Activated T-helper 2 cell treated with anti-CD3 and anti-CD28 coated beads, Interferon-gamma antibody, Interleukin-2, Interleukin-4, amounts not matched to agents 10 μg/mL and 5 μg/mL and 100 μg/mL, durations not matched to agents 14 hours and 24 hours and 36 hours (primary cell): Measurements from ENCODE around the gene INPP1. TPM values are rescaled to one million over a fixed set of nuclear protein-coding genes. Genes with fewer than 3 reads are reported as not detected.
A peak's percentile ranks its signal among the peaks of the same experiment; 100 is the strongest.

Source experiments
- DNase-seq: peaks from one replicate; pipeline ENCODE4 v3.0.0; 2021; ENCODE audit warnings: low spot score
- H3K27ac Mint-ChIP-seq: one replicate; pipeline ENCODE4 v1.8.0; 2021; ENCODE audit warnings: mixed read lengths
- H3K27me3 Mint-ChIP-seq: one replicate; pipeline ENCODE4 v1.8.0; 2021; ENCODE audit warnings: low read depth, mixed read lengths
- H3K36me3 Mint-ChIP-seq: one replicate; pipeline ENCODE4 v1.8.0; 2021; ENCODE audit warnings: low read depth, mixed read lengths
- H3K4me1 Mint-ChIP-seq: one replicate; pipeline ENCODE4 v1.8.0; 2021; ENCODE audit warnings: low read depth, mixed read lengths
- H3K4me3 Mint-ChIP-seq: one replicate; pipeline ENCODE4 v1.8.0; 2021; ENCODE audit warnings: low read depth, mild to moderate bottlenecking, moderate library complexity, mixed read lengths
- H3K9me3 Mint-ChIP-seq: one replicate; pipeline ENCODE4 v1.8.0; 2021; ENCODE audit warnings: mixed read lengths
- intact Hi-C: fragments of 100-400 bp; cut with micrococcal nuclease; formaldehyde crosslinking; loops from one replicate; pipeline ENCODE4 v1.15.1; 2023
- total RNA-seq: library from RNA; stranded (reverse); gene quantifications from 2 replicates; pipeline ENCODE4 v1.2.3, GENCODE V29; 2022

Gene INPP1
- total RNA-seq, 1 donor from 2014 or later, result 12.8 TPM

DNA sequence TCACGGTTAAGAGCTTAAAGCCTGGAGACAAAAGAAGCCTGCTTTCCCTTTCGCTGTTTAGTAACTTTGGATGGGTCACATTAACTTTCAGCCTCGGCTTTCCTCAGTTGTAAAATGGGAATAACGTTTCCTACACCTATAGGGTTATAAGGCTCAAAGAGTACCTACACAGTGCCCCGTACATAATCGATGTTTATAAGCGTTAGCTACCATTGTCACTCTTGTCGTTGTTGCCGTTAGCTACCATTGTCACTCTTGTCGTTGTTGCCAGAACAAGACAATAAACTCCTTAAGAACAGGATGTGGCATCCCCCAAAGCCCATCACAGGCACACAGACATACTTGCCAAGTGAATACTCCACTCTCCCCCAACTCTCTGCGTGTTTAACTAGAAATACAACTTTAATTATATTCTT lies 63.9 kb downstream of the INPP1 start:
- Mint-ChIP-seq H3K27ac (peak overlapping the region; percentile 91), H3K27me3 (no peaks in the 10 kb centered on the region), H3K4me1 (peaks cover 29% of the 10 kb centered on the region), H3K9me3 (no peaks in the 10 kb centered on the region), H3K36me3 (no peaks in the 10 kb centered on the region), H3K4me3 (peak overlapping the region; percentile 79)
- DNase-seq, result peak; percentile 51
- intact Hi-C loops, result loop anchor here (1.0 to 10.0 kb wide), 4 partner anchors 271 to 622 kb away; partner anchors contain the start of genes GLS, ORMDL1, PMS1 and STAT1

DNA sequence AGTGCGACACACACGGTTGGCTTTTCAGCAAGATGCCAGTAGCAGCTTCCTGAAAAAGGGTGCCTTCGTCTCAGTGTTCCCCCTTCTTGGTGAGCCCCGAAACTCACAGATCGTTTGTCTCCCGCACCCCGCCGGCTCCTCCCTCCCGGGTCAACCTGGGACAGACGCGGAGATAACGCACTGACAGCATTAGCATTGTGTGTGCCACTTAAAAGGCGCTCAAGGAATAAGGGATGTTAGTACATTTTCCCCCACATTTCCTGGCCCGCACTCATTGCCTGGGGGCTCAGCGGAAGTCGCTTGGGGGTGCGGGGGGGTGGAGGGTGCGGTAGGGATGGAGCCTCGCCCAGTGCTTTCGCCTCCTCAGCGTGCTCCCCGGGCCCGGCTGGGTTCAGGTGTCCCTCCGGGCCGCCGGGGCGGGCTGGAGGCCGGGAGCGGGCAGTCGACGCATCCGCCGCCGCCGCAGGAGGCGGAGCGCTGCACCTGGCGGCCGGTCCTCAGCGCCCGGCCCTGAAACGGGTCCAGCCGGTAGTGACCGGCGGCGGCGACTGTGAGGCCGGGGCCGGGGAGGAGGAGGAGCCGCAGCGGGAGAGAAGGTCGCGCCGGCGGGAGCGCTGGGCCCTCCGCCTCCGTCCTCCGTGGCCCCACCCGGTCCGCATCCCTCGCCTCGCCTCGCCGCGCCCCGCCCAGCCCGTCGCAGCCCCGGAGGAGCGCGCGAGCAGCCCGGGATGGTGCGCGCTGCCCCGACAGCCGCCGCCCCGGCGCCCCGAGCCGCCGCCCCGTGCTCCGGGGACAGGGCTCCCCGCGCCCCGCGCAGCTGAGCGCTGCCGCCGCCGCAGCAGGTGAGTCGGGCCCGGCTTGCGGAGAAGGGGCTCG lies 64.5 kb downstream of the INPP1 start, which contains the start of gene MFSD6:
MFSD6 (plus strand) TSS at position 694 of the 876 bp plus-strand sequence. CDS start 27,675 bp downstream, outside the sequence.
- Mint-ChIP-seq H3K36me3 (peaks cover 5% of the 10 kb centered on the region), H3K9me3 (no peaks in the 10 kb centered on the region), H3K27me3 (no peaks in the 10 kb centered on the region), H3K4me3 (peak within 1 kb of the TSS; percentile 86), H3K4me1 (peaks cover 30% of the 10 kb centered on the region), H3K27ac (peak within 1 kb of the TSS; percentile 91)
- DNase-seq, result peak; percentile 52
- intact Hi-C loops, result loop anchor here (1.0 to 10.0 kb wide), 7 partner anchors 63 to 623 kb away; partner anchors contain the start of genes GLS, NEMP2, ORMDL1 and PMS1

DNA sequence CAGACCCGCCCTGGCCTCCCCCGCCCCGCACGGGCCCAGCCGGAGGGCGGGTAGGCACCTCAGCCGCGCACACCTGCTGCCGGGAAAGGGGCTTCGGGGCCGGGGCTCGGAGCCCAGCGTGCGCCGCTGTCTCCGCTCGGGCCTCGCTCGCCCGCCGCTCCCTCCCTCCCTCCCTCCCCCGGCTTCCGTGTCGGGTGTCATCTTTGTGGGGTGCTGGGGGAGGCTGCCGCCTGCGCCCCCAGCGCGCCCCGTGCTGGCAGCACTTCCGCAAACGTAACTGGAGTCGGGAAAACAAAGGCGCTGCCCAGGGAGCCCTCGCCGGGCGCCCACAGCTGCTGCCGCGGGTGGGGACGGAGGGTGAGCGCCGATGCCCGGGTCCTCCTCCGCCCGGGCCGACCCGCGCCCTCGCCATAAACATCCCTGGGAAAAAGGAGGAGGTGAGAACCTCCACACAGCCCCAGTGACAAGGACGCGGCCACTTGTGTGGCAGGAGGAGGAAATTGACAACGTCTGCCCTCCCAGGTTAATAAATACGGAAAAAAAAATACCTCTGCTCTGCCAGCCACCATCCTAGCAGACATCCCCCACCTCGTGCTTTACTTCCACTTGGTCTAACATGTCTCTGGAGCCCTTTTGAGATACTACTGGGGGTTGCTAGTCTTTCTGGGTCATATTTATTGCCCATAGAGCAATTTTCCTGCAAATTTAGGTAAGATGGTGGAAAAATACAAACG lies 65.3 kb downstream of the INPP1 start:
- Mint-ChIP-seq H3K36me3 (peaks cover 12% of the 10 kb centered on the region), H3K4me1 (peaks cover 36% of the 10 kb centered on the region), H3K27me3 (no peaks in the 10 kb centered on the region), H3K4me3 (peak overlapping the region; percentile 86), H3K9me3 (no peaks in the 10 kb centered on the region), H3K27ac (peak overlapping the region; percentile 91)
- peak; percentile 61 for DNase-seq
- intact Hi-C loops, result loop anchor here (1.0 to 10.0 kb wide), 5 partner anchors 64 to 624 kb away; partner anchors contain the start of genes GLS, NEMP2, ORMDL1 and PMS1

DNA sequence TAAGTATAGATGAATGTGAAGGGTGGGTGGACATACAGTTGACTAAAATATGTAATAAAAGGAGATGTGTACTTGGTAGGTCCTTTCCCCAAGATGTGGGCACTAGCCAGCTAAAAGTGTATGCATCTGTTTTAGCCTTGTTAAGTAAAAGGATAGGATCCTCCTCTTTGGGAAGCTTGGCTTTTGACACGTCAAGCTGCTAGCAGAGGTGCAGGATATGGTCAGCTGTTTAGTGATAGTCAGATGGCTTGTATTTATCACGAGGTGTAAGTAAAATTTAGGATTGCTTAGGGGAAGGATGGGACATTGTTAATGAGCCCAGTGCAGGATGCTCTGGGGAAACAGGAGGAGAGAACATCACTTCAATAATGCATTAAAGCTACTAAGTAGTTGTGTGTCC lies 66.2 kb downstream of the INPP1 start:
- Mint-ChIP-seq H3K9me3 (no peaks in the 10 kb centered on the region), H3K27ac (peak overlapping the region; percentile 91), H3K36me3 (peaks cover 13% of the 10 kb centered on the region), H3K4me1 (peaks cover 42% of the 10 kb centered on the region), H3K4me3 (peak overlapping the region; percentile 86), H3K27me3 (no peaks in the 10 kb centered on the region)
- no peak for DNase-seq
- intact Hi-C loops, result loop anchor here (2.0 to 10.0 kb wide), 4 partner anchors 65 to 625 kb away; partner anchors contain the start of genes GLS, ORMDL1 and PMS1

DNA sequence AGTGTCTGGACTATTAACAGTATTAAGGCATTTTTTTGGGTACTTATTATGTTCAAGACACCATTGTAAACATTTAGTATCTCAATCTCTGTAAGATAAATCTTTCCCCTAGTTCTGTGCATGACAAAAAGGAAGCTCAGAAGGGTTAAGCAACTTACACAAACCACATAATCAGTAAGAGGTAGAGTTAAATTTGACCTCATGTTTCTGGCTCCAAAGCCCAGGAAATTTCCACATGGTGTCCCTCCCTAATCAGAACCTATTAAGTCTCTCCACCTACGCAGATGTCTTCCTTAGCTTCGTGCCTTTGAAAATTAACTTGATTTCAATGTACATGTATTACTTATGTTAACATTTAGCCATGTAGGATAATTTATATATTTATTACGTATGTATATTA lies 66.8 kb downstream of the INPP1 start:
- Mint-ChIP-seq H3K36me3 (peaks cover 13% of the 10 kb centered on the region), H3K4me1 (peaks cover 42% of the 10 kb centered on the region), H3K27ac (peak overlapping the region; percentile 91), H3K4me3 (peak overlapping the region; percentile 86), H3K9me3 (no peaks in the 10 kb centered on the region), H3K27me3 (no peaks in the 10 kb centered on the region)
- intact Hi-C loops, result no loop called here
- DNase-seq, result no peak

DNA sequence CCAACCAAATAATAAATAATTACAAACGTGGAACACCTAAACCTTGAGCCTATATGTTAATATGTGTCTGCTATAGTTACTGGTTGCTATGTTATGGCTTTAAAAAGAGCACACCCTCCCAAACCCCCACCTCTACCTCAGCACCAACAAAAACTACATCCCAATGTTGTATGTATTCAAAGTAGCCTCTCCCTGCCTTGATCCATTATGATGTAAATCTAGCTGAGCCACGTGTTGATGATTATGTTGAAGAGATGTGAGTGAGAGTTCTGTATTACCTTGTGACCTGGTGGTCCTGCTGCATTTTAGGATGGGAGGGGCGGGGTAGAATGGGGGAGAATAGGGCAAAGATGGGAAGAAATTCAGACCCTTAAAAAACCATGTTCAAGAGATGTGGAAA lies 69.6 kb downstream of the INPP1 start:
- intact Hi-C loops, result no loop called here
- Mint-ChIP-seq H3K36me3 (peaks cover 28% of the 10 kb centered on the region), H3K9me3 (no peaks in the 10 kb centered on the region), H3K4me3 (no peak overlapping the region), H3K27ac (no peak overlapping the region), H3K4me1 (peaks cover 49% of the 10 kb centered on the region), H3K27me3 (no peaks in the 10 kb centered on the region)
- DNase-seq, result no peak

DNA sequence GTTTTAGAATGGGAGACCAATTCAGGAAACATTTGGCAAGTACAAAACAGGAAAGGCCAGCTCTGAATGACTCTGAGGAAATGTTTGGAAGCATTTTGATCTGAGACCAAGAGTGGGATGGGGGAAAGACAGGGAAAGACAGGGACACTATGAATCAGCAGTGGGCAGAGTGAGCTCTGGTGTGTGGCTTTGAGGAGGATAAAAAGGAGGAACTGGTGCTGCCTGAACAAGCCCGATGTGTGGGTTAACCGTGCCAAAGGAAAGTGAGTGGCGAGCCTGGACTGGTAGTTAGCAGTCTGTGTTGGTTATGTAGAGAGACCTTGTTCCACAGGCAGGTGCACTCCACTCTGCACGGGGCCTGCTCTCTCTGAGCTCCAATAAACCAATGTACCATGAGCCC lies 70.0 kb downstream of the INPP1 start:
- no peak for DNase-seq
- no peak overlapping the region for H3K4me3 Mint-ChIP-seq
- peaks cover 28% of the 10 kb centered on the region for H3K36me3 Mint-ChIP-seq
- peaks cover 49% of the 10 kb centered on the region for H3K4me1 Mint-ChIP-seq
- intact Hi-C loops, result no loop called here
- no peaks in the 10 kb centered on the region for H3K9me3 Mint-ChIP-seq
- peak overlapping the region; percentile 10 for H3K27ac Mint-ChIP-seq
- no peaks in the 10 kb centered on the region for H3K27me3 Mint-ChIP-seq

DNA sequence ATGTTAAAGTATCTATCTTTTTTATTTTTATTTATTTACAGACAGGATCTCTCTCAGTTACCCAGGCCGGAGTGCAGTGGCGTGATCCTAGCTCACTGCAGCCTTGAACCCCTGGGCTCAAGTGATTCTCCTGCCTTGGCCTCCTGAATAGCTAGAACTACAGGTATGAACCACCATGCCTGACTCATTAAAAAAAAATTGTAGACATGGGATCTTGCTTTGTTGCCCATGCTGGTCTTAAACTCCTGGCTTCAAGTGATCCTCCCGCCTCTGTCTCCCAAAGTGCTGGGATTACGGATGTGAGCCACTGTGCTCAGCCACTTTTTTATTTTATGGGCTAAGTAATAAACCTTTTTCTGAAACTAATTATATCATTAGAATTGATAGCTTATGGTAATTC lies 71.9 kb downstream of the INPP1 start:
- Mint-ChIP-seq H3K4me3 (no peak overlapping the region), H3K9me3 (no peaks in the 10 kb centered on the region)
- intact Hi-C loops, result no loop called here

DNA sequence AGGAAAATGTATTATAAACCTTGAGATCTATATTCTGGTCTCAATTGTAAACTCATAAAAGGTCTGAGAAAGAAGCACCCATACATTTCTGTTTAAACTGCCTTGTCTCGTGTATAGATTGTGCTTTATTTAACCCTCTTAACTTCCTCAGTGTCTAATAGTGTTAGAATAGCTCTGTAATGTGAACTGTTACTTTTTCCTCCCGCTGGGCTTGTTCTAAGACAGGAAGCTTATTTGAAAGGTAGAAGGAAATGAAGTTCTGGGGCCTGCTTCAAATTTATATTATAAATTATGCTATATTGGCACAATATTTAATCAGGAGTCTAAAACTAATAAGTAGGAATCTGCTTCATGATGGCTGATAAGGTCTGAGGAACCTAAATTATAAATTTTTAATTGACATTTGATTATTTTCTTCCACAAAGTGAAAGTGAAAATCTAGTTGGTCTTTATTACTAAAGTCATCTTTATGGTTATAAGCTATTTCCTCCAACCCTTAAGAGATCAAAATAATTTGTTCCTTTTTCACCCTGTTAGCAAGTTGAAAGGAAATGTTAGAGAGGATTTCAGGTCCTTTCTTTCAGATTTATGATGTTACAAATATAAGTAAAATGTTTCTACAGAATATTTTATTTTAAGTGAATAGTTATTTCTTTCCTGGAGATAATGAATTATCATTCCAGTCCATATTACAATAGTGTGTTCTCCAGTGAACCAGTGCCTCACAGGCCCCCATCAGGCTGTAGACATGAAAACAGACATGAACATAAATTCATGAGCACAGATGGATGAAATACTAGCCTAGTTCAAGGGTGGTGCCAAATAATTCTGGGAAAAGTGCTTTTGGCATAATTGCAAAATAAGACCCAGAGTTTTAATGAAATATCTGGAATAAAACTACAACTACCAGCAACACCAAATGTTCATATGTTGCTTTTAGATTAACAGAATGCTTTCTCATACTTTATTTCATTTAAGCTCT lies 72.7 kb downstream of the INPP1 start:
- H3K4me1 Mint-ChIP-seq, result peaks cover 47% of the 10 kb centered on the region

More for the DNA sequence above, 71.9 kb downstream of the INPP1 start:
- H3K27me3 Mint-ChIP-seq, result no peaks in the 10 kb centered on the region
- H3K36me3 Mint-ChIP-seq, result peaks cover 43% of the 10 kb centered on the region
- H3K27ac Mint-ChIP-seq, result no peak overlapping the region
- H3K4me1 Mint-ChIP-seq, result peaks cover 45% of the 10 kb centered on the region
- no peak for DNase-seq

DNA sequence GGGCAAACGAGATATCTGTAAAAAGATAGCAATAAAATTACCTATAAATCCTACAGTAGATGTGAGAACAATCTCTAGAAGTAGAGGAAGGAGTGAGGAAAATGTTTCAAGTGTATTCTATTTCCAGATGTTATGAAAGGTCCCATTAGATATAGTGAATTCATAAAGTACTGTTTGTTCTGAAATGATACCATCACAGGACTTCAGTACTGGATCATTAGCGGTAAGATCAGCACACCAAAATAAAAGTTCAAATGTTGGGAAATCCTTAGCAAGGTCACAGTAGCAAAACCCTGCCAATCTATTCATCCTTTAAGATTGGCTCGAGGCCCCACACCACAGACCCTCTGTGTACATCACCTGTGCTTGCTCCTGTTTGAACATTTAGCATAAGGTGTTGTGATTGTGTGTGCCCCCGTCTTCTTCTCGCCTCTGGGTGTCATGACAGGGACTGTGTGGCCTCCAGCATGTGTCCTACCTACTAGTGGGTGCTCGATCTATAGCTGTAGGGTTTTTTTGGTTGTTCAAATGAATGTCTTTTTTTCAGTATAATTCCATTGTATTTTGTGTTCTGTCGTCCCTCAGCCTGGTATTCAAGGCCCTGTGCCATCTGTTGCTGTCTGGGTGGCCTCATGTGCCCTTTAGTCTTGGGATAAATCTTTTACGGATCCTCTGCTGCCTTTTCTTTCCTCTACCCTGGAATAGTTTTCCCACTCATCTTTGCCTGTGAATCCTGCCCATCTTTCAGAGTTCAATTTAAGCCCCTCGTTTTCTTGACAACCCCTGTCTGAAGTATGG lies 73.9 kb downstream of the INPP1 start:
- H3K9me3 Mint-ChIP-seq, result no peaks in the 10 kb centered on the region
- no peaks in the 10 kb centered on the region for H3K27me3 Mint-ChIP-seq
- H3K4me3 Mint-ChIP-seq, result no peak overlapping the region
- no peak for DNase-seq
- peaks cover 40% of the 10 kb centered on the region for H3K4me1 Mint-ChIP-seq
- intact Hi-C loops, result no loop called here
- peak overlapping the region; percentile 44 for H3K27ac Mint-ChIP-seq
- peaks cover 56% of the 10 kb centered on the region for H3K36me3 Mint-ChIP-seq

More for the DNA sequence above, 72.7 kb downstream of the INPP1 start:
- no peak for DNase-seq
- Mint-ChIP-seq H3K36me3 (peaks cover 51% of the 10 kb centered on the region), H3K27me3 (no peaks in the 10 kb centered on the region), H3K4me3 (peak overlapping the region; percentile 62), H3K9me3 (no peaks in the 10 kb centered on the region), H3K27ac (peak overlapping the region; percentile 85)
- intact Hi-C loops, result no loop called here

DNA sequence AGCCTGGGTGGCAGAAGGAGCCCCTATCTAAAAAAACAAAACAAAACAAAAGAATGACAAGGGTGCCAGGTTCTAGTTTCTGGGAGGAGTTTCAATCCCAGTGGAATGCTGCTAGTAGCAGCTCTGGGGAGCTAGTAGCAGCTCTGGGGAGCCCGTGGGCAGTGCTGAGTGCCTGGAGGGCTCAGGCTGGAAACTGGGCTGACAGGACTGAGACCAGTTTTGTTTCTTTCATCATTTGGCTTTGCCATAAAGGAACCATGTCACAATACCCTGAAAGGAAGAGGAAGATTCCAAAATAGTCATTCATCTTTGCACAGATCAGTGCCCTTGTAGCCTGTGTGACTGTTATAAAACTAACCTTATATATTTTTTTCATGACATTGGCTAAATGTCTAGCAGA lies 75.3 kb downstream of the INPP1 start:
- intact Hi-C loops, result loop anchor here (2.0 kb wide), 1 partner anchor 14 kb away; no protein-coding TSS in a partner anchor
- DNase-seq, result no peak
- H3K4me3 Mint-ChIP-seq, result no peak overlapping the region
- peaks cover 38% of the 10 kb centered on the region for H3K4me1 Mint-ChIP-seq
- no peak overlapping the region for H3K27ac Mint-ChIP-seq
- no peaks in the 10 kb centered on the region for H3K27me3 Mint-ChIP-seq
- H3K36me3 Mint-ChIP-seq, result peaks cover 50% of the 10 kb centered on the region
- H3K9me3 Mint-ChIP-seq, result no peaks in the 10 kb centered on the region
